Measurements from ENCODE around the gene IRX4. TPM values are rescaled to one million over a fixed set of nuclear protein-coding genes. Genes with fewer than 3 reads are reported as not detected.

Gene IRX4
- total and polyA plus RNA-seq, 2 experiments from 2014 or later = 0.82 to 1.7 TPM

- Mint-ChIP-seq H3K27ac (no peak overlapping the region), H3K4me1 (peaks cover 4% of the 10 kb centered on the region; the same call in 2 of the 3 replicates), H3K36me3 (ENCODE audit: low read depth) (peaks cover 3% of the 10 kb centered on the region; the same call in 1 of the 3 replicates), H3K4me3 (no peak overlapping the region), H3K9me3 (peaks cover 13% of the 10 kb centered on the region), H3K27me3 (ENCODE audit: insufficient read depth, low read depth, poor library complexity) (peaks cover 6% of the 10 kb centered on the region)
- Histone ChIP-seq H3K9me2 (ENCODE audit: insufficient read depth) (no peaks in the 10 kb centered on the region), H3K4me2 (no peak overlapping the region), H3K4me1 (ENCODE audit: insufficient read depth) (no peaks in the 10 kb centered on the region), H3K79me2 (replicated peaks; ENCODE audit: insufficient read depth) (no peaks in the 10 kb centered on the region), H3K27ac (ENCODE audit: low read depth) (no peak overlapping the region), H3K36me3 (ENCODE audit: insufficient read depth) (no peaks in the 10 kb centered on the region), H4K20me1 (replicated peaks; ENCODE audit: insufficient read depth) (no peaks in the 10 kb centered on the region), H3F3A (replicated peaks; ENCODE audit: low read depth) (no peaks in the 10 kb centered on the region), H2AFZ (no peak overlapping the region), H3K27me3 (ENCODE audit: insufficient read depth) (no peaks in the 10 kb centered on the region), H3K4me3 (no peak overlapping the region)
- no peak for ATAC-seq
- TF ChIP-seq CREB1 (CRISPR knock-in tag; IDR thresholded peaks at IDR 0.05; ENCODE audit: low read depth) (no peak), JUNB (IDR thresholded peaks at IDR 0.05; ENCODE audit: unreplicated experiment) (no peak), NANOG (IDR thresholded peaks at IDR 0.05; ENCODE audit: borderline replicate concordance) (no peak), STAT1 (IDR thresholded peaks at IDR 0.05; ENCODE audit: unreplicated experiment) (no peak), POLR2AphosphoS5 (IDR thresholded peaks at IDR 0.05; ENCODE audit: low read depth) (no peak), EZH2phosphoT487 (IDR thresholded peaks at IDR 0.05; ENCODE audit: unreplicated experiment) (no peak), REST (IDR thresholded peaks at IDR 0.05; ENCODE audit: unreplicated experiment) (no peak), ZNF331 (CRISPR knock-in tag; IDR thresholded peaks at IDR 0.05; ENCODE audit: low read depth) (no peak), EZH2 (IDR thresholded peaks at IDR 0.05; ENCODE audit: low read depth, unreplicated experiment) (no peak), ZNF114 (CRISPR knock-in tag; IDR thresholded peaks at IDR 0.05) (no peak), ETS1 (IDR thresholded peaks at IDR 0.05) (no peak), CTCF (conservative IDR thresholded peaks at IDR 0.05; ENCODE audit: low read depth in 2 of 2) (no peak), ZNF462 (CRISPR knock-in tag; IDR thresholded peaks at IDR 0.05) (no peak)
- no peak for DNase-seq (ENCODE audit: low spot score)
Observed at GRCh38 chr5:1899201-1899600, 16.5 kb upstream of the IRX4 start.

Measured in GM23338 (cell line).